SK-N-SH treated with all-trans-retinoic acid at 6 μM for 48 hours (cell line): ENCODE data around the gene MLKL.

Experiments used
- ATAC-seq: fragments of 200-7000 bp; cut with Tn5 transposase; 3 replicates; pipeline ENCODE4 v1.9.1; 2020; ENCODE audit warnings: mild to moderate bottlenecking, moderate library complexity
- ARNTL ChIP-seq: fragments of 450-650 bp; formaldehyde crosslinking; IDR thresholded peaks from 2 replicates; pipeline ENCODE4 v1.5.0; 2020; ENCODE audit warnings: low read depth, mild to moderate bottlenecking, moderate library complexity, borderline replicate concordance
- BACH2 ChIP-seq: fragments of 250-450 bp; sonication (Bioruptor Pico); IDR thresholded peaks from 2 replicates; pipeline ENCODE4 v1.9.0; 2021; ENCODE audit warnings: mild to moderate bottlenecking, borderline replicate concordance
- CSDC2 ChIP-seq: fragments of 250-450 bp; sonication (Bioruptor Pico); IDR thresholded peaks from 2 replicates; pipeline ENCODE4 v1.5.0; 2020; ENCODE audit warnings: mild to moderate bottlenecking, moderate library complexity
- CSRNP3 ChIP-seq: fragments of 250-450 bp; sonication (Bioruptor Pico); IDR thresholded peaks from 2 replicates; pipeline ENCODE4 v1.5.1; 2021; ENCODE audit warnings: mild to moderate bottlenecking, moderate library complexity
- ESRRG ChIP-seq: fragments of 250-450 bp; sonication (Bioruptor Pico); IDR thresholded peaks from 2 replicates; pipeline ENCODE4 v1.6.1; 2021; ENCODE audit warnings: mild to moderate bottlenecking
- GLIS3 ChIP-seq: fragments of 250-450 bp; sonication (Bioruptor Pico); IDR thresholded peaks from 2 replicates; pipeline ENCODE4 v1.5.0; 2020; ENCODE audit warnings: mild to moderate bottlenecking, moderate library complexity
- ISL1 ChIP-seq: fragments of 250-450 bp; sonication (Bioruptor Pico); IDR thresholded peaks from 2 replicates; pipeline ENCODE4 v2.1.2; 2022; ENCODE audit warnings: mild to moderate bottlenecking, moderate library complexity
- OSR1 ChIP-seq: fragments of 250-450 bp; sonication (Bioruptor Pico); IDR thresholded peaks from 2 replicates; pipeline ENCODE4 v1.8.0; 2022; ENCODE audit warnings: moderate library complexity, mild to moderate bottlenecking, inconsistent platforms
- PATZ1 ChIP-seq: fragments of 250-450 bp; sonication (Bioruptor Pico); IDR thresholded peaks from 2 replicates; pipeline ENCODE4 v1.8.0; 2020; ENCODE audit warnings: mild to moderate bottlenecking, moderate library complexity, borderline replicate concordance
- PPARA ChIP-seq: fragments of 250-450 bp; sonication (Bioruptor Pico); IDR thresholded peaks from 2 replicates; pipeline ENCODE4 v1.5.0; 2020; ENCODE audit warnings: mild to moderate bottlenecking, borderline replicate concordance
- SNAI2 ChIP-seq: fragments of 250-450 bp; sonication (Bioruptor Pico); IDR thresholded peaks from 2 replicates; pipeline ENCODE4 v1.5.0; 2020; ENCODE audit warnings: mild to moderate bottlenecking, moderate library complexity
- TCF4 ChIP-seq: fragments of 250-450 bp; sonication (Bioruptor Pico); IDR thresholded peaks from 2 replicates; pipeline ENCODE4 v1.8.0; 2021; ENCODE audit warnings: mild to moderate bottlenecking, moderate library complexity, borderline replicate concordance
- TOX ChIP-seq: fragments of 250-450 bp; sonication (Bioruptor Pico); IDR thresholded peaks from 2 replicates; pipeline ENCODE4 v1.8.0; 2021; ENCODE audit warnings: mild to moderate bottlenecking, moderate library complexity, borderline replicate concordance
- TSHZ2 ChIP-seq: fragments of 250-450 bp; sonication (Bioruptor Pico); IDR thresholded peaks from 2 replicates; pipeline ENCODE4 v1.5.0; 2020; ENCODE audit warnings: mild to moderate bottlenecking, moderate library complexity
- ZC3H10 ChIP-seq: fragments of 250-450 bp; sonication (Bioruptor Pico); IDR thresholded peaks from 2 replicates; pipeline ENCODE4 v1.5.1; 2021; ENCODE audit warnings: mild to moderate bottlenecking, moderate library complexity
- ZFP3 ChIP-seq: fragments of 250-450 bp; sonication (Bioruptor Pico); IDR thresholded peaks from 2 replicates; pipeline ENCODE4 v1.5.0; 2020; ENCODE audit warnings: mild to moderate bottlenecking, moderate library complexity
- ZFP30 ChIP-seq: fragments of 450-650 bp; formaldehyde crosslinking; IDR thresholded peaks from 2 replicates; pipeline ENCODE4 v1.5.0; 2022; ENCODE audit warnings: mild to moderate bottlenecking, moderate library complexity
- ZNF565 ChIP-seq: fragments of 450-650 bp; formaldehyde crosslinking; conservative IDR thresholded peaks from 2 replicates; pipeline ENCODE4 v1.5.0; 2020; ENCODE audit warnings: low read depth, mild to moderate bottlenecking, moderate library complexity
- ZNF70 ChIP-seq: fragments of 450-650 bp; formaldehyde crosslinking; IDR thresholded peaks from 2 replicates; pipeline ENCODE4 v1.5.0; 2020; ENCODE audit warnings: mild to moderate bottlenecking, moderate library complexity
- ZNF8 ChIP-seq: fragments of 450-650 bp; formaldehyde crosslinking; IDR thresholded peaks from 2 replicates; pipeline ENCODE4 v1.5.0; 2020; ENCODE audit warnings: mild to moderate bottlenecking, moderate library complexity
- TF ChIP-seq, protein P1 (sequence below): fragments of 250-450 bp; sonication (Bioruptor Pico); IDR thresholded peaks from 2 replicates; pipeline ENCODE4 v1.8.0; 2021; ENCODE audit warnings: low read depth, mild to moderate bottlenecking, moderate library complexity, borderline replicate concordance

MLKL gene

GRCh38 chr16:74735554-74735953 is 34.9 kb upstream of the MLKL start:
- ATAC-seq: no peak
- TF ChIP-seq ZFP30 (CRISPR knock-in tag): no peak
- TF ChIP-seq CSRNP3 (CRISPR knock-in tag): no peak
- TF ChIP-seq BACH2 (CRISPR knock-in tag): no peak
- TF ChIP-seq TOX (CRISPR knock-in tag): no peak
- no peak for TF ChIP-seq OSR1 (CRISPR knock-in tag)
- no peak for TF ChIP-seq ZNF70 (CRISPR knock-in tag)
- no peak for TF ChIP-seq PPARA (CRISPR knock-in tag)
- no peak for TF ChIP-seq ZNF8 (CRISPR knock-in tag)
- no peak for TF ChIP-seq ZC3H10 (CRISPR knock-in tag)
- TF ChIP-seq ZNF565 (CRISPR knock-in tag): no peak
- no peak for TF ChIP-seq ZFP3
- no peak for TF ChIP-seq PATZ1 (CRISPR knock-in tag)
- no peak for TF ChIP-seq GLIS3 (CRISPR knock-in tag)
- no peak for TF ChIP-seq ISL1 (CRISPR knock-in tag)
- TF ChIP-seq ARNTL (CRISPR knock-in tag): no peak
- no peak for TF ChIP-seq ESRRG (CRISPR knock-in tag)
- no peak for TF ChIP-seq SNAI2 (CRISPR knock-in tag)
- TF ChIP-seq TSHZ2: no peak
- TF ChIP-seq CSDC2 (CRISPR knock-in tag): no peak

GRCh38 chr16:74735162-74735452 is 34.4 kb upstream of the MLKL start:
- ATAC-seq: no peak
- TF ChIP-seq TCF4 (CRISPR knock-in tag): no peak
- TF ChIP-seq CSDC2 (CRISPR knock-in tag): no peak
- TF ChIP-seq ZNF70 (CRISPR knock-in tag): no peak
- no peak for TF ChIP-seq TOX (CRISPR knock-in tag)
- no peak for TF ChIP-seq OSR1 (CRISPR knock-in tag)
- TF ChIP-seq GLIS3 (CRISPR knock-in tag): no peak
- no peak for TF ChIP-seq PATZ1 (CRISPR knock-in tag)
- TF ChIP-seq, all 23 proteins: peak for 0

DNA sequence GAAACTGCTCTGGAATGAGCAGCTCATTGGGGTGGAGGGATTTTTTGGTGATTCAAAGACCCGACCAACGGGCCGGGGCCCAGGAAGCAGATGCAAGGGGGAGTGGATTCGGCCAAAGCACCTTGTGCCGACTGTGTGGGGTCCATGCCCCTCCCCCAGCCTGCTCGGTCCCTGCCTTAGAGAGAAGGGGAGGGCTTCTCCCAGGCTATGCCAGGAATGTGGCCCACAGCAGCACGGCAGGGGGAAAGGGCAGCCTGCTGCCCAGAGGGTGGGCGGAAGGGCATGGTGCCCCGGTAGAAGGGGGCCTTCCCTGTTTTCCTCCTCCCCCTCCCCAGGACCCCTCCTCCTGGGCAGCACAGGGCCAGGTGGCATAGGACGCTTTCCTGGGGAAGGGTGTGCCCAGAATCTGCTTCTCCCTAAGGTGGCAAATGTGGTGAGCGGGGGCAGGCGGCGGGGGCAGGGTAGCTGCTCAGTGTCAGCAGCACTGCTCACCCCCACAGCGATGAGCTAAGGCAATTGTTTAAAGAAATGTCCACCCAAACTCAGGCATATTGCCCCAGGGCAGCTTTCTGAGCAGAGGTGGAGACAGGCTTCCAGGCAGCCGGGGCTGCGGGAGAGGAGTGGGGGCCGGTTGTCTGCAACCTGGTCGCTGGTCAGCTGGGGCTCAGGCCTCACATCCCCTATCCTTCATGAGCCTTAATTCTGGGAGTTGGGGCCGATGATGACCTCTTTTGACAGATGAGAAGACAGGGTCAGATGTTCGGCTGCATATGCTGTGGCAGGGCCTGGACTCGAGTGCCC is 33.9 kb upstream of the MLKL start:
- TF ChIP-seq, protein P1, sequence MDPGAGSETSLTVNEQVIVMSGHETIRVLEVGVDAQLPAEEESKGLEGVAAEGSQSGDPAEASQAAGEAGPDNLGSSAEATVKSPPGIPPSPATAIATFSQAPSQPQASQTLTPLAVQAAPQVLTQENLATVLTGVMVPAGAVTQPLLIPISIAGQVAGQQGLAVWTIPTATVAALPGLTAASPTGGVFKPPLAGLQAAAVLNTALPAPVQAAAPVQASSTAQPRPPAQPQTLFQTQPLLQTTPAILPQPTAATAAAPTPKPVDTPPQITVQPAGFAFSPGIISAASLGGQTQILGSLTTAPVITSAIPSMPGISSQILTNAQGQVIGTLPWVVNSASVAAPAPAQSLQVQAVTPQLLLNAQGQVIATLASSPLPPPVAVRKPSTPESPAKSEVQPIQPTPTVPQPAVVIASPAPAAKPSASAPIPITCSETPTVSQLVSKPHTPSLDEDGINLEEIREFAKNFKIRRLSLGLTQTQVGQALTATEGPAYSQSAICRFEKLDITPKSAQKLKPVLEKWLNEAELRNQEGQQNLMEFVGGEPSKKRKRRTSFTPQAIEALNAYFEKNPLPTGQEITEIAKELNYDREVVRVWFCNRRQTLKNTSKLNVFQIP (CRISPR knock-in tag): no peak
- TF ChIP-seq BACH2 (CRISPR knock-in tag) (no peak), CSDC2 (CRISPR knock-in tag) (no peak), TCF4 (CRISPR knock-in tag) (no peak)
- TF ChIP-seq, all 23 proteins: peak for 0
- ATAC-seq: no peak
